Glutamatergic neuron (in vitro differentiated cells): Measurements from ENCODE around the gene LRP1B. TPM values are rescaled to one million over a fixed set of nuclear protein-coding genes. Genes with fewer than 3 reads are reported as not detected.

Source experiments
- DNase-seq: peaks from one replicate; pipeline ENCODE4 v3.0.0; 2022
- H3K27ac Mint-ChIP-seq: one replicate; pipeline ENCODE4 v1.8.0; 2020; ENCODE audit warnings: mild to moderate bottlenecking, mixed read lengths, inconsistent platforms; ENCODE audit not compliant: unreplicated experiment
- H3K27me3 Mint-ChIP-seq: one replicate; pipeline ENCODE4 v1.8.0; 2020; ENCODE audit warnings: mild to moderate bottlenecking, moderate library complexity, mixed read lengths, inconsistent platforms; ENCODE audit not compliant: unreplicated experiment
- H3K36me3 Mint-ChIP-seq: one replicate; pipeline ENCODE4 v1.8.0; 2020; ENCODE audit warnings: mild to moderate bottlenecking, mixed read lengths, inconsistent platforms; ENCODE audit not compliant: unreplicated experiment
- H3K4me1 Mint-ChIP-seq: one replicate; pipeline ENCODE4 v1.8.0; 2020; ENCODE audit warnings: mild to moderate bottlenecking, low read depth, mixed read lengths, inconsistent platforms; ENCODE audit not compliant: unreplicated experiment
- H3K4me3 Mint-ChIP-seq: one replicate; pipeline ENCODE4 v1.8.0; 2020; ENCODE audit warnings: mild to moderate bottlenecking, mixed read lengths, inconsistent platforms; ENCODE audit not compliant: unreplicated experiment
- H3K9me3 Mint-ChIP-seq: one replicate; pipeline ENCODE4 v1.8.0; 2020; ENCODE audit warnings: mild to moderate bottlenecking, moderate library complexity, mixed read lengths, inconsistent platforms; ENCODE audit not compliant: unreplicated experiment
- CTCF ChIP-seq: fragments of 200-600 bp; sonication (generic); IDR thresholded peaks from one replicate; pipeline ENCODE4 v1.5.0; 2021; ENCODE audit not compliant: partially characterized antibody, unreplicated experiment
- total RNA-seq: library from RNA; stranded (reverse); fragmentation: NEBNext Ultra II Directional; extraction: Animal tissue kit (Norgen Biotek cat#: 25700); gene quantifications from one replicate; pipeline ENCODE4 v1.2.1, GENCODE V29; 2021; ENCODE audit not compliant: unreplicated experiment

LRP1B gene
- total RNA-seq, 1 donor from 2014 or later, result 28.7 TPM

GRCh38 chr2:141259683-141260082 lies 871.1 kb downstream of the LRP1B start:
- no peak overlapping the region for H3K27ac Mint-ChIP-seq
- H3K27me3 Mint-ChIP-seq, result no peaks in the 10 kb centered on the region
- no peak overlapping the region for H3K4me3 Mint-ChIP-seq
- DNase-seq, result no peak
- no peaks in the 10 kb centered on the region for H3K9me3 Mint-ChIP-seq
- H3K36me3 Mint-ChIP-seq, result no peaks in the 10 kb centered on the region
- peaks cover 4% of the 10 kb centered on the region for H3K4me1 Mint-ChIP-seq
- TF ChIP-seq CTCF, result no peak

DNA sequence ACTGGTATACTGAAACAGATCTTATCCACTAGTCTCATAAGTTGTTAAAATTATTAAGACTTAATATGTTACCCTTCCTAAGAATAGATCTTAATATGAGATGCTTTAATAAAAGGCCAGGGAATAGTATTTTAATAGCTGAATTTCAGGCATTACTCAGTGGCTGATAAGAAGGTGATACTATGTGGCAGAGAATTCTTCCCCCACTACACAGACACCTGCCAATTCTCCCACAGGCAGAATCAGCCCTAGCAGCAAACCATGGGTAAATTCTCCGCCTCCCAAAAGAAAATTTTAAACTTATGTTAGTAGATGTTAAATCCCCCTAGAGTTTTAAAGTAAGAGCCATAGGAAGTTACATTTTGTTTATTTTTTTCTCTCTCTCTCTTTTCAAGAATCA lies 888.8 kb downstream of the LRP1B start:
- H3K36me3 Mint-ChIP-seq, result no peaks in the 10 kb centered on the region
- H3K4me1 Mint-ChIP-seq, result no peaks in the 10 kb centered on the region
- no peak overlapping the region for H3K27ac Mint-ChIP-seq
- DNase-seq, result no peak
- no peaks in the 10 kb centered on the region for H3K27me3 Mint-ChIP-seq
- H3K9me3 Mint-ChIP-seq, result peaks cover 1% of the 10 kb centered on the region
- TF ChIP-seq CTCF, result no peak
- H3K4me3 Mint-ChIP-seq, result no peak overlapping the region

GRCh38 chr2:141226560-141226959 lies 904.3 kb downstream of the LRP1B start:
- no peak for TF ChIP-seq CTCF
- Mint-ChIP-seq H3K27me3 (no peaks in the 10 kb centered on the region), H3K4me3 (no peak overlapping the region), H3K9me3 (no peaks in the 10 kb centered on the region), H3K27ac (no peak overlapping the region), H3K4me1 (no peaks in the 10 kb centered on the region), H3K36me3 (peaks cover 8% of the 10 kb centered on the region)
- DNase-seq, result no peak

DNA sequence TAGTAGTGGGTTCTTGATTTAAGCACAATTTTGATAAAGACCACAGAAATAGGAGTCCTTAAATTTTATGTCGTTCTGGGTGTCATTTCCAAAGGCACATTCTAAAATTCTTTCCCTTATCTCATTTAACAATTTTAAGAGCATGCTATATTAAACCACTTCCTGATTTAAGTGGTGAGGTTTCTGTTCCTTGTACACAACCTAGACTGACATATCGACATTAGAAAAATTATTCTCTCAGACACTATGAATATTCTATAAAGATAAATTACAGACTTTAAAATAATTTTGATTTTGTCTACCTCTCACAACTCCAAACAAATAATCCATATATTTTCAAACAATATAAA lies 923.8 kb downstream of the LRP1B start:
- H3K27ac Mint-ChIP-seq, result no peak overlapping the region
- H3K27me3 Mint-ChIP-seq, result no peaks in the 10 kb centered on the region
- DNase-seq, result no peak
- H3K4me3 Mint-ChIP-seq, result no peak overlapping the region
- no peaks in the 10 kb centered on the region for H3K4me1 Mint-ChIP-seq
- H3K36me3 Mint-ChIP-seq, result no peaks in the 10 kb centered on the region
- no peaks in the 10 kb centered on the region for H3K9me3 Mint-ChIP-seq
- no peak for TF ChIP-seq CTCF

- H3K27me3 Mint-ChIP-seq, result no peaks in the 10 kb centered on the region
- no peak overlapping the region for H3K27ac Mint-ChIP-seq
- TF ChIP-seq CTCF, result no peak
- no peaks in the 10 kb centered on the region for H3K9me3 Mint-ChIP-seq
- no peak overlapping the region for H3K4me3 Mint-ChIP-seq
- H3K36me3 Mint-ChIP-seq, result no peaks in the 10 kb centered on the region
- no peak for DNase-seq
- no peaks in the 10 kb centered on the region for H3K4me1 Mint-ChIP-seq
These were observed 929.7 kb downstream of the LRP1B start for GRCh38 chr2:141201016-141201565.
